SIG-M5 treated with dmso at 0.1 percent for 504 hours (cell line): ENCODE data around the gene HAUS8.
"Not testable (repeated sequence)": the region's sequence is repeated elsewhere in the genome, so short reads cannot be mapped to it uniquely, and the experiment has no call there.

Source experiments
- DNase-seq: peaks from one replicate; lab custom pipeline; 2025; ENCODE audit not compliant: unreplicated experiment; lab: John Stamatoyannopoulos, UW

HAUS8 gene, protein sequence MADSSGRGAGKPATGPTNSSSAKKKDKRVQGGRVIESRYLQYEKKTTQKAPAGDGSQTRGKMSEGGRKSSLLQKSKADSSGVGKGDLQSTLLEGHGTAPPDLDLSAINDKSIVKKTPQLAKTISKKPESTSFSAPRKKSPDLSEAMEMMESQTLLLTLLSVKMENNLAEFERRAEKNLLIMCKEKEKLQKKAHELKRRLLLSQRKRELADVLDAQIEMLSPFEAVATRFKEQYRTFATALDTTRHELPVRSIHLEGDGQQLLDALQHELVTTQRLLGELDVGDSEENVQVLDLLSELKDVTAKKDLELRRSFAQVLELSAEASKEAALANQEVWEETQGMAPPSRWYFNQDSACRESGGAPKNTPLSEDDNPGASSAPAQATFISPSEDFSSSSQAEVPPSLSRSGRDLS

DNA sequence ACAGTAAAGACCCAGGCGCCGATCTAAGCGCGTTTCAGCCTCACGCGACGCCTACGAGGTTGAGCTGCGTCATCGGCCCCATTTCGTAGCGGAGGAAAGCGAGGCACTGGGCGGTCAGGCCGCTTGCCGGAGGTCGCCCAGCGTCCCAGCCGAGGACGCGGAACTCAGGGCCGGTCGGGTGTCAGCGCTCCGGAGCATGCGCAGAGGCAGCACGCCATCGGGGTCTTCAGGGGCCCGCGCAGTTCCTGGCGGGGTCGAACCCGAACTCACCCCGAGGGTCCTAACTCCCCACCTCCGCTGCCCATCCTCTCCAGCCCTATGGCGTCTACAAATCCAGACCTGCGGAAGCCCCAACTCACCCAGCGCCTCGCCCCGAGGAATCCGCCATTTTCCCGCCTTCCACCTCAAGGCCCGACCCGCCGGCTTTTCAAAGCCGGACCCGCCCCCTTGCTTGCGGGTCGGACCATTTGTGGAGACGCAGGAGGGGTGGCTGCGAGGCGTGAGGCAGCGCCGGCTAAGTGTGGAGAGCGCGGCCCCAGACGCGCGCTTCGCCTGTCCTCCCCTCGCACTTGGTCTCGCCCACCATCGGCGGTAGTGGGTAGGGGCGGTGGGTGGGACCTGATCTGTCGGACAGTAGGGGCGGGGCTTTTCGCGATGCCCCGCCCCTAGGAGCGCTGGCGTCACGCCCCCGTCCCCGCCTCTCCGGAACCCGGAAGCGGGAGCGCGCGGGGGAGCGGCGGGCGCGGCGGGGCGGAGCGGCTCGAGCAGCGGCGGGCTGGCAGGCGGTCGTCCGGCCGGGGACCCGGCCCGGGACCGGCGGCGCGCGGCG is at the start of gene HAUS8, which contains the start of gene MYO9B:
Gene HAUS8, minus strand, starts transcription at position 418 of the 829 bp plus-strand sequence. Its CDS starts 30 bp downstream, at position 388.
Gene MYO9B, plus strand, starts transcription at position 743 of the 829 bp plus-strand sequence. CDS start 25,941 bp downstream, outside the sequence.
- peak; percentile 93 for DNase-seq

DNA sequence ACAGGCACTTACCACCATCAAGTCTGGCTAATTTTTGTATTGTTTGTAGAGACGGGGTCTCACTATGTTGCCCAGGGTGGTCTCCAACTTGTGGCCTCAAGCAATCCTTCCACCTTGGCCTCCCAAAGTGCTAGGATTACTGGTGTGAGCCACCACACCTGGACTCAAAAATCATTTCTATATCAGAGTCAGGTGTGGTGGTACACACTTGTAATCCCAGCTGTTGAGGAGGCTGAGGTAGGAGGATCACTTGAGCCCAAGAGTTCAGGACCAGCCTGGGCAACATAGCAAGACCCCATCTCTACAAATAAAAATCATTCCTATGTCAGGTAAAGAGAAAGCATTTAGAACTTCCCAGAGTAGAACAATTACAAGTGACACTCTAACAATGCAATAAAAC is 48.8 kb upstream of the HAUS8 start:
- DNase-seq: no peak

DNA sequence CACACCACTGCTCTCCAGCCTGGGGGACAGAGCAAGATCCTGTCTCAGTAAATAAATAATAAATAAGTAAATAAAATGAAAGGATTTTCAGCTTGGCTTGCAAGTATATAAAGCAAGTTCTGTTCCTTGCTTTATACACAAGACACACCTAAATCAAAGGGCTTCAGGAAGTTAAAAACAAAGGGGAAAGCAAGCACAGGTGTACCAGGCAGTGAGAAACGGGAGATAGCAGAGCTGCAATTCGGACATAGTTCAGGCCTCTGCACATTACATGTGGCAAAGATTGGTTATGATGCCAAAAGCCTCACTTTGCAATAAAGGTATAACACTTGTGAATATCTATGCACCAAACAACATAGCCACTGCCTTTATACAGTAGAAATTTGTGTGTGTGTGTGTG is 47.8 kb upstream of the HAUS8 start:
- no peak for DNase-seq

DNA sequence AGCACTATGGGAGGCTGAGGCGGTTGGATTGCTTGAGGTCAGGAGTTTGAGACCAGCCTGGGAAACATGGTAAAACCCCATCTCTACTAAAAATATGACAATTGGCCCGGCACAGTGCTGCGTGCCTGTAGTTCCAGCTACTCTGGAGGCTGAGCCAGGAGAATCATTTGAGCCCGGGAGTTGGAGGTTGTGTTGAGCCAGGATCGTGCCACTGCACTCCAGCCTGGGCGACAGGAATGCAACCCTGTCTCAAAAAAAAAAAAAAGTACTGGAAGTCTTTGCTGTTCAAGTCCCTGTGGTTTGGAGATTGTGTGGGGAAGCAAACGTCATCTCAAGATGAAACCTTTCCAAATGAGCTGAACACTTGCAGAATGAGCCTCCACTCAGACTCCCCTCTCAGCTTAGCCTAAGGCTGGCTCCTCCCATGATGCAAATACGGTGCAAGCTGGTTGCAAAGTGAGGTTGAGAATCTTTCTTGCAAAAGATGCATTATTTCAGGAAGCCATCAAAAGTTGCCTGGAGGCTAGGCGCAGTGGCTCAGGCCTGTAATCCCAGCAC is 46.6 kb upstream of the HAUS8 start:
- DNase-seq: no peak

DNA sequence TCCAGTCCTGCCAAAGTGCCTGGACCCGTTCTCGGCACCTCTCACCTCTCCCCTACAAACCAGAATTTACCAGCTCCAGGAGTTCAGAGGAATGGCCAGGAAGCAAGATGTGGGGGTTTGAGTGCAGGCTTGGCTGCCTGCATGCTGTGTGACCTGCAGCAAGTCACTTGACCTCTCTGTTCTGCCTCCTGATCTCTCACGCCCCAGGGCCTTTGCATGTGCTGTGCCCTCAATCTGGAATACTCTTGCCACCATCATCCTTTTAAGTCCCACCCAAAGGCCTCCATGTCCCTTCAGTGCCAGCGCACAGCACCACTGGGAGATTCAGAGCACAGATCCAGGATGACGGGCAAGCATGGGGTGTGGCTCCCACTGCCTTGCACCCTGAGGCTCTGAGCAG is 43.7 kb upstream of the HAUS8 start:
- DNase-seq: no peak

DNA sequence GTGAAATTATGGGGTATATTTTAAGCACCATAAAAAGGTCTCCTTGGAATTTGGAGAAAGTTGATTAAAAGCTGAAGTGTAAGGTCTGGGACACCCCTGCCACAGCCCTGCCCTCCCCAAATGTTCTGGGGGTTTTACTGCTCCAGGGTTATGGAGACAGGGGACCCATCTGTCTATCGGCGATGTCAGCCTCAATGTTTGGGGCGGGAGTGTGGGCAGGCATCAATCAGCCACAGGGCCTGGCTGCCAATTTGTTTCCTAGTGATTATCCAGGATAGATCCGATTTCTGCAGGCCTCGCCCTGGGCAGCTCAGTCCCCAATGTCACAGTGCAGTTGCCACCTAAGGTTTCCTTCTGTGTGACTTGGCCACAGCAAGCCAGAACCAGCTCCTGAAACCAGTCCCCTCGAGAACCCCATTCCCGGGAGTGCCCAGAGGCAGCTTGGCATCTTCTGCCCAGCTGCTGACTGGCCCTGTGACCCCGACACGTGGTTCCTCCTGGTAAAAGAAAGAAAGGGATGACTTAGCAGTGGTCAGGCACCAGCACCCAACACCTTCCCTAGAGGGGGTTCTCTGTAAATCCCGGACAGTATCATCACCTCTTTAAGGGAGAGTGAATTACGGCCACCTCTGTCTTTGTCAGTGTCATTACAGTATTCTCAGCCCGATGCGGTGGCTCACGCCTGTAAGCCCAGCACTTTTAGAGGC is 41.9 kb upstream of the HAUS8 start:
- DNase-seq: no peak

DNA sequence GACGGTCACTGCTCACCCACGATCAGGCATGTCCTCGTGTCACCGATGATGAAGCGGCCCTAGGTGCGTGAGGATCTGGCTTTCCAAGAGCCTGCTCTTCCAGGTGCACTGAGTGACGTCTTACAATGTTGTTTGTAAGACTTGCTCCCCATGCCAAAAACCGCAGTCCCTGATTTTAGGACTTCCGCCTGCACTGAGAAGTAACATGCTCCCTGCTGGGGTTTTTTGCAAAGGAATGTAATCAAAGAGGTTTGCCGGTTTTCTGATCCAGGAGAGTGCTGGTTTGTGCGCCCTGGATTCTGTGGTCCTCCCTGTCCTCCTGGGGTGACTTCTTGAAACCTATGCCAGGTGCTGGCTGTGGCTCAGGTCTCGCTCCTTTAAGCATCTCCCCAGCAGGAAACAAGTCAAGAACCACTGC is 39.2 kb upstream of the HAUS8 start:
- DNase-seq: no peak

DNA sequence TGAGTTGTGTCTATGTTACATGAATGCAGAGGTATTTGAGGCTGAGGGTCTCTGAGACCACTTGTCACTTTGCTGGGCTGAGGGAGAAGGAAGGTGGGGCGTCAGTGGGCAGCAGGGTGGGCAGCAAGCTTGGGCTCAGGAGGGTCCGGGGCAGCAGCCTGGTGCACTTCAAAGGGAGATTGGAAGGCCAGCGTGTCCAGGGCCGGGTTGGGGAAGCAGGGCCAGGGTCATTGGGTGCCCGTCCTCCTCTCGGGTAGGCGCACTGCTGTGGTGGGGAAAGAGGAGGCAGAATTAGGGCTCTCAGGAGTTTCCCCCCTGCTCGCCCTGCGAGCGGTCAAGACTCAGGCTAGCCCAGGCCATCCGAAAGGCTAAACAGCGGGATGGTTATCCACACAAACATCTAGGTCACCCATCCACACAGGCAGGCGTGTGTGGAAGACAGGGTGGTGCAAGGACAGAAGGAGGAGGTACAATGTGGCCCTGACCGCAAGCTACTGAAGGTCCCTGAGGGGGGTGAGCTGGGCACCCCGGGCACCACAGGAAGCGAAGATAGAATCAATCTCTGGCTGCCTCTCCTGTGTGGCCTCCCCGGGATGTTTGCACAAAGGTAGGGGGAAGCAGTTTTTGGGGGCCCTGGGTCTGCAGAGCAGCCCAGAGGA is 38.0 kb upstream of the HAUS8 start:
- DNase-seq: no peak

DNA sequence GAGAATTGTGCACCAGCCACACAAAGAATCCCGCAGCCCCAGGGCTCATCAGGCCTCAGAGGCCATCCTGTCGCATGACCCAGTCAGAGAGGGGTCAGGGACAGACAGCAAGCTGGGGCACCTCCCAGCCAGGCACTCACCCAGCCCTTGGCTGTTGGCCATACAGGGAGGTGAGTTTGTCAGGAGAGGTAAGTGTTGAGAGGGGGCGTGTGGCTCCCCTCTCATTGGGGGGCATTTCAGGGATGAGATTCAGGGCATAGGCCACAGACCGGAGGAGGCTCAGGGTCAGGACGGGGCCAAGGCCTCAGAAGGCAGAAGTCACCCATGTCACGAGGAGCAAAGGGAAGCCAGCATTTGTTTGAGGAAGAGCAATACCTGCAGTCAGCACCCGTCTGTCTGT is 37.4 kb upstream of the HAUS8 start:
- no peak for DNase-seq

DNA sequence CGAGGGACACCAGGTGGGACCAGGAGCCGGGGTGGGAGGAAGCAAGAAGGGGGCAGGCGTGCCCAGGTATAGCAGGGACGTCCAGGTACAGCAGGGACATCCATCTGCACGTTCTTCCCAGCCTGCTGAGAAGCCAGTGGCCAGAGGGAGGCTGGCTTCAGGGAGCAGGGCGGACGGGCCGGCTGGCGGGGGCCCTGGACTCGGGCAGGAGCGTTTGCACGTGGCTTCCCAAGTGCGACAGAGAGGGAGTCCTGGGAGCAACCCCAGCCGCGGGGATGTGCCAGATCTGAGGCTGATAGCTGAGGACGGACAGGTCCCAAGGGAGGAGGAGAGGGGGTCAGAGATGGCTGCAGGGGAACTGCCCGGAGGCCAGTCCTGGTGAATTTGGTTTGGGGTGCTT is 37.0 kb upstream of the HAUS8 start:
- no peak for DNase-seq

DNA sequence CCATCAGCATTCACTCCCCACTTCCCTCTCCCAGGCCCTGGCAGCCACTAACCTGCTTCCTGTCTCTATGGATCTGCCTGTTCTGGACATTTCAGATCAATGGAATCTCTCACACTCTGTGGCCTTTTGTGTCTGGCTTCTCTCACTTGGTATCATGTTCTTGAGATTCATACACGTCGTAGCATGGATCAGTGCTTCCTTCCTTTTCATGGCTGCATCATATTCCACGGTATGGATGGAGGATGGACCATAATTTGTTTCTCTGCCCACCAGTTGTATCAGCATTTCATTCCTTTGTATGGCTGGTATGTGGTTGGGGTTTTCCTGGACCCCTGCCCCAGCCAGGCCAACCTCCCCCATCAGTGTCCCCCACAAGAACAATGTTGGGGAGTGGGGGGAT is 36.5 kb upstream of the HAUS8 start:
- DNase-seq: no peak

DNA sequence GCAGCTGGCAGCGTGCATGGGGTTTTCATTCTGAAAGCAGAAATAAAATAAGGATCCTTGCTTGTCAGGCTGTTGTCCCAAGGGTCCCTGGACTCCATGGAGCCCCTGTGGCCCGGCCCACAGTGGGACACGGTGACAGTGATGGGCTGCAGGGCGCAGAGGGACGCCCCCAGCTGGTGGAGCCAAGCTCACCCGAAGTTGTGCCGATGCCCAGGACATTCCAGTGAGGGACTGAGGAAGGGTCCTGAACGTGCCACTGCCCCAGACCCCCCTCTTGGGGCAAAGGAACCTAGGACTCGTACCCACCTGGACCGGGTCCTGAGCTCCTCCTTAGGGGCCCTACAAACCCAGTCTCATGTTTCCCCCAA is 35.3 kb upstream of the HAUS8 start:
- DNase-seq: no peak

DNA sequence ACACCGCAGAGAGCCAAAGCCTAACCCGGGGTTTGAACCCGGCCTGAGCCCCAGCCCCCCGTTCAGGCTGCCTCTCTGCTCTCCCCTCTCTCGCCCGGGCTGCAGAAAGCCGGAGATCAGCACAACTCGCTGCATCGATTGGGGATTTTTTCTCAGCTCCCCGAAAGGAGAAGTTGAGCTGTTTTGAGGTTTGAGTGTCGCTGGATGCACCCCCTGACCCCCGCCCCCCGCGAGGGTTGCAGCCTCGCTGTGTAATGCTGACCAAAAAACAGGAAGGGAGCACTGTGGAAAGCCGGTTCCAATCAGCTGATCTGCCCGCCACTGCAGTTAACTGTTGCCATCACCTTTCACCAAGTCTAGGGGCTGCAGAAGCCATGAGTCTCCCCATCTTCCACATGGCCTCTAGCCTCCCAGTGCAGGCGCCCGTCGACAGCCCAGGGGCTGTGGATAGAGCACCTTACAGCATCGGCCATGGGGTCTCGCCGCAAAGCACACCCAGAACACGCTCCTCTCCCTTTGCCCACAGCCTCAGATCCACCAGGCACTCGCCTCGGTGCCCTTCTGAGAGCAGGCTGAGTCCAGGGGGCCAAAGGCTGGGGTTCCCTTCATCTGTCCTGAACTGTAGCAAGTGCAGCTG is 34.8 kb upstream of the HAUS8 start:
- peak; percentile 86 for DNase-seq

DNA sequence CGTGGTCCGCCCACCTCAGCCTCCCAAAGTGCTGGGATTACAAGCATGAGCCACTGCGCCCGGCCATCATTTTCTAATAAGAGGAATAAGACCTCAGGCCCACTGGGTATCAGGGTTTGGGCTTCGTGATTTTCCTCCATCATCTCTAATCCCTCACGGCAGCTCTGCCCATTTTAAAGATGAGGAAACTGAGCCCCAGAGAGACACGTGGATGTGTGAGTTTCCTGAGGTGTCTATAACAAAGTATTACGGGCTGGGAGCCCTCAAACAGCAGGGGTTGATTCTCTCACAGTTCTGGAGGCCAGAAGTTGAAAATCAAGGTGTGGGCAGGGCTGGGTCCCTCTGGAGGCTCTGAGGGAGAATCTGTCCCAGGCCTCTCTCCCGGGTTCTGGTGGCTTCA is 34.0 kb upstream of the HAUS8 start:
- DNase-seq: no peak

DNA sequence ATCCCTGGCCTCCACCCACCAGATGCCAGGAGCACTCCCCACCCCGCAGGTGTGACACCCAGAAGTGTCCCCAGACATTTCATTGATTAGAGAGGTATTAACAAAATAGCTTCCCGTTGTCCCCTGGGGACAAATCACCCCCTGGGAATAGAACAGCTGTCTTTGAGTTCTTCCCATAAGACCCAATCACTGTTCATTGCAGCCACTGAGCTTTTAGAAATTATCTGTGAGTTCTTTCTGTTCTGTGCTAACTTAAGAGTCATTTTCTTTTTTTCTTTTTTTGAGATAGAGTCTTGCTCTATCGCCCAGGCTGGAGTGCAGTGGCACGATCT is 33.2 kb upstream of the HAUS8 start:
- no peak for DNase-seq

DNA sequence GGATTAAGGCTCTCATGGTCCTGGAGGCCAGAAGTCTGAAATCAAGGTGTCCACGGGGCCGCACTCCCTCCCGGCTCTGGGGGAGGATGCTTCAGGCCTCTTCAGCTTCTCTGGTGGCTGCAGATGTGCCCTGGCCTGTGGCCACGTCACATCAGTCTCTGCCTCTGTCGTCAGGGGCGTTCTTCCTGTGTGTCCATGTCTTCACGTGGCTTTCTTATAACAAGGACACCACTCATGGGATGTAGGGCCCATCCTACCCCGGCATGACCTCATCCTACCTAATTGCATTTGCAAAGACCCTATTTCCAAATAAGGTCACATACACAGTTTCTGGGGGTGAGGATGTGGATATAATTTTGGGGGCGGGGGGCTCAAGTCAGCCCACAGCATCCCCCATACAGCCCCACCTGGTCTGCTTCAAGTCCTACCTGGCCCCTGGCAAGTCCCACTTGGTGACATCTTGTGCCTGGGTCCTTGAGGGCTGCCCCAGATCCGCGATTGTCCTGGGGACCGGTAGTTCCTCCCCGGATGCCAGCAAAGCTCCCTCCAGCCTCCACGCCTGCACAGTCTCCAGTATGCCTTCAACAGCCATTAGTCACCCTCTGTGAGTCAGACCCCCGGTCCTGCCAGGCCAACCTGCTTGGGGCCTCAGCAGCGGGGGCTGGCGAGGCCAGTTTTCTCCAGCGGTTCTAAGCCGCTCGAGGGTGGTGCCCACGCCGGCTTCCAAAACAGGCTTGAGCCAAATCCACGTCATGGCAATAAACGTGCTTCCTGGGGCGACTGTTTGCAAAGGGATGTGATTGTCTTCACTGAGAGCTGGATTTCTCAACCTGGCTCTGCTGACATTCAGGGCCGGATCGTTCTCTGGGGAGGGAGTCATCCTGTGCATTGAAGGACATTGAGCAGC is 32.5 kb upstream of the HAUS8 start:
- DNase-seq: peak; percentile 81

DNA sequence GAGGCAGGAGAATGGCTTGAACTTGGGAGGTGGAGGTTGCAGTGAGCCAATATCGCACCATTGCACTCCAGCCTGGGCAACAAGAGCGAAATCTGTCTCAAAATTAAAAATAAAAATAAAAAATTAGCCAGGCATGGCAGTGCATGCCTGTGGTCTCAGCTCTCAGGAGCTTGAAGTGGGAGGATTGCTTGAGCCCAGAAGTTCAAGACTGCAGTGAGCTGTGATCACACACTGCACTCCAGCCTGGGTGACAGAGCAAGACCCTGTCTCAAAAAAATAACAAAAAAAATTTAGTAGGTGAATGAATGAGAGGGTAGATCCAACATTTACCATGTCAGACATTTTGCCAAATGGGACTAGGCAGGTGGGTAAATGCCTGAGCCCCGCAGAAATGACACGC is 31.7 kb upstream of the HAUS8 start:
- not testable (repeated sequence) for DNase-seq

DNA sequence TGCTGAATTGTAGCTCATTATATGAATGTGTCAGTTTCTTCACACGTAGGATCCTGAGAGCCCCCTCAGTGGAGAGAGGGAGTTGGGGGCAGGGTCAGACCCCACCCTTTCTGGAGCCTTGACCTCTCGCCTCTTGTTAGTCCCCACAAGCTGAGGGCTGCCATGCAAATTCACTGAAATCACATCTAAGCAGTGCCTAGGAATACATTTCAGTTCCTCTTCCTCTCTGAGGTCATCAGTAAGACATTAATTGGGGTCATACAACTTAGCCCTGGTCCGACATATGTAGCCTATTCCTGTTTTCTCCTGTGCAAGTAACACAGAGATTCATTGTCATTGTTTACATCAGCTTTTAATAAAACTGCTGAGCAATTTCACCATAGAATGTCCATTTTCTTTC is 30.3 kb upstream of the HAUS8 start:
- no peak for DNase-seq

DNA sequence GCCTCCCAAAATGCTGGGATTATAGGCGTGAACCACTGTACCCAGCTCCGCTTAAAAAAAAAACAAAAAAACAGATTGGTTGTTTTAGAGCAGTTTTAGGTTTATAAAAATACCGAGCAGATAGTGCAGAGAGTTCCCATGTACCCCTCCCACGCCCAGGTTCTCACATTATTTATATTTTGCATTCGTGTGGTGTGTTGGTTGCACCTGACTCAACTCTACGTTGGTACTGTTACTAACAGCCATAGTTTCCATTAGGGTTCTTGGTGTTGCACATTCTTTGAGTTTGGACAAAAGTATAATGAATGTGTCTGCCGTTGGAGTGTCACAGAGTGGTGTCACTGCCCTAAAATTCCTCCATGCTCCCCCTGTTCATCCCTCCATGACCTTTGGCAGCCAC is 29.4 kb upstream of the HAUS8 start:
- DNase-seq: no peak
